Kidney (tissue), 14 donors: ENCODE measurements around the gene TAF11L9. TPM values are rescaled to one million over a fixed set of nuclear protein-coding genes. Genes with fewer than 3 reads are reported as not detected.
"Not testable (repeated sequence)": the region's sequence is repeated elsewhere in the genome, so short reads cannot be mapped to it uniquely, and the experiment has no call there.

Experiments used
- DNase-seq, 5 donors: peaks; one replicate each; pipeline ENCODE4 v3.0.0-alpha.2; 2013 to 2020
- FAIRE-seq: peaks from 2 replicates; lab custom pipeline; 2012; peaks lifted over from hg19 to GRCh38; lab: Jason Lieb, UNC
- H3K27ac ChIP-seq, 2 donors: one replicate each; pipeline ENCODE4 v1.7.0; 2013; ENCODE audit warnings: low read depth in 2 of 2, low read length in 2 of 2, inconsistent platforms in 1 of 2
- H3K27me3 ChIP-seq: one replicate; pipeline ENCODE4 v1.7.1; 2013; ENCODE audit warnings: low read length, inconsistent platforms; ENCODE audit not compliant: control insufficient read depth, insufficient read depth
- H3K36me3 ChIP-seq, 3 donors: one replicate each; pipeline versions ENCODE4 v1.7.0 to v1.7.1; 2013; ENCODE audit warnings: low read length in 3 of 3, control low read depth in 1 of 3, inconsistent platforms in 1 of 3; ENCODE audit not compliant: insufficient read depth in 3 of 3, control insufficient read depth in 2 of 3
- H3K4me1 ChIP-seq, 3 donors: one replicate each; pipeline versions ENCODE4 v1.7.0 to v1.7.1; 2013; ENCODE audit warnings: low read length in 3 of 3, inconsistent platforms in 1 of 3, low read depth in 1 of 3; ENCODE audit not compliant: control insufficient read depth in 2 of 3, insufficient read depth in 2 of 3
- H3K4me3 ChIP-seq, 3 donors: one replicate each; pipeline versions ENCODE4 v1.7.0 to v1.8.1; 2013; ENCODE audit warnings: low read length in 3 of 3, control low read depth in 1 of 3, inconsistent platforms in 1 of 3
- H3K9ac ChIP-seq, 3 donors: one replicate each; pipeline versions ENCODE4 v1.7.0 to v1.7.1; 2013; ENCODE audit warnings: low read length in 3 of 3, control low read depth in 1 of 3, inconsistent platforms in 1 of 3
- H3K9me3 ChIP-seq, 3 donors: one replicate each; pipeline versions ENCODE4 v1.7.0 to v1.7.1; 2013; ENCODE audit warnings: low read length in 3 of 3, control low read depth in 1 of 3, inconsistent platforms in 1 of 3; ENCODE audit not compliant: control insufficient read depth in 2 of 3, insufficient read depth in 1 of 3
- intact Hi-C: fragments of 100-400 bp; cut with DNase I; formaldehyde crosslinking; loops from one replicate; pipeline ENCODE4 v1.11.1; 2022
- polyA plus RNA-seq: library from polyadenylated mRNA; stranded (reverse); fragments of 350-450 nt; fragmentation: Illumina TruSeq; extraction: RNeasy Lipid Tissue Mini Kit (QIAGEN cat#74804); gene quantifications from one replicate; pipeline ENCODE4 v1.2.3, GENCODE V29; 2014; ENCODE audit warnings: low read depth, low replicate concordance; ENCODE audit not compliant: insufficient read depth
- total RNA-seq: library from RNA; stranded (reverse); fragmentation: NEBNext Ultra II Directional; extraction: Animal tissue kit (Norgen Biotek cat#: 25700); gene quantifications from one replicate; pipeline ENCODE4 v1.2.1, GENCODE V29; 2021
- TF ChIP-seq, protein P1 (sequence below): IDR thresholded peaks from 3 replicates; pipeline ENCODE4 v1.5.1; 2012; ENCODE audit warnings: mild to moderate bottlenecking, moderate library complexity, borderline replicate concordance; ENCODE audit not compliant: insufficient read depth; ENCODE audit errors: extremely low read depth
- donor health status: control.
- donor health status: control.
- donor health status: control.
- donor health status: control.
- donor health status: control.
- donor health status: DM: yes; HTN: yes; CAD: no.
- donor health status: Normal renal cell carcinoma (clear cell type).

TAF11L9 gene
- total and polyA plus RNA-seq, 2 donors from 2014 or later = not detected

DNA sequence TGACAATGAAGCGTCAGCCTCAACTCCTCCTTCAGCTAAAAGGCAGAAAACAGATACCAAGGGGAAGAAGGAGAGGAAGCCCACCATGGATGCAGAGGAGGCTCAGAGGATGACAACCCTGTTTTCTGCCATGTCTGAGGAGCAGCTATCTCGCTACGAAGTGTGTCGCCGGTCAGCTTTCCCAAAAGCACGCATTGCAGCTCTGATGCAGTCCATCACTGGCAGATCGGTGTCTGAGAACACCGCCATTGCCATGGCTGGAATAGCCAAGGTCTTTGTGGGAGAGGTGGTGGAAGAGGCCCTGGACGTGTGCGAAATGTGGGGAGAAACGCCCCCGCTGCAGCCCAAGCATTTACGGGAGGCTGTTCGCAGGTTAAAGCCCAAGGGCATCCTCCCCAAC lies 10.8 kb upstream of the TAF11L9 start:
- H3K36me3 ChIP-seq = no peaks in the 10 kb centered on the region
- H3K9me3 ChIP-seq = no peaks in the 10 kb centered on the region
- TF ChIP-seq, protein P1, sequence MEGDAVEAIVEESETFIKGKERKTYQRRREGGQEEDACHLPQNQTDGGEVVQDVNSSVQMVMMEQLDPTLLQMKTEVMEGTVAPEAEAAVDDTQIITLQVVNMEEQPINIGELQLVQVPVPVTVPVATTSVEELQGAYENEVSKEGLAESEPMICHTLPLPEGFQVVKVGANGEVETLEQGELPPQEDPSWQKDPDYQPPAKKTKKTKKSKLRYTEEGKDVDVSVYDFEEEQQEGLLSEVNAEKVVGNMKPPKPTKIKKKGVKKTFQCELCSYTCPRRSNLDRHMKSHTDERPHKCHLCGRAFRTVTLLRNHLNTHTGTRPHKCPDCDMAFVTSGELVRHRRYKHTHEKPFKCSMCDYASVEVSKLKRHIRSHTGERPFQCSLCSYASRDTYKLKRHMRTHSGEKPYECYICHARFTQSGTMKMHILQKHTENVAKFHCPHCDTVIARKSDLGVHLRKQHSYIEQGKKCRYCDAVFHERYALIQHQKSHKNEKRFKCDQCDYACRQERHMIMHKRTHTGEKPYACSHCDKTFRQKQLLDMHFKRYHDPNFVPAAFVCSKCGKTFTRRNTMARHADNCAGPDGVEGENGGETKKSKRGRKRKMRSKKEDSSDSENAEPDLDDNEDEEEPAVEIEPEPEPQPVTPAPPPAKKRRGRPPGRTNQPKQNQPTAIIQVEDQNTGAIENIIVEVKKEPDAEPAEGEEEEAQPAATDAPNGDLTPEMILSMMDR = no peak
- H3K9ac ChIP-seq = no peak overlapping the region
- no peak overlapping the region for H3K27ac ChIP-seq
- H3K4me3 ChIP-seq = no peak overlapping the region
- H3K27me3 ChIP-seq = no peaks in the 10 kb centered on the region
- intact Hi-C loops = no loop called here
- FAIRE-seq (no peak), DNase-seq (no peak)
- no peaks in the 10 kb centered on the region for H3K4me1 ChIP-seq

DNA sequence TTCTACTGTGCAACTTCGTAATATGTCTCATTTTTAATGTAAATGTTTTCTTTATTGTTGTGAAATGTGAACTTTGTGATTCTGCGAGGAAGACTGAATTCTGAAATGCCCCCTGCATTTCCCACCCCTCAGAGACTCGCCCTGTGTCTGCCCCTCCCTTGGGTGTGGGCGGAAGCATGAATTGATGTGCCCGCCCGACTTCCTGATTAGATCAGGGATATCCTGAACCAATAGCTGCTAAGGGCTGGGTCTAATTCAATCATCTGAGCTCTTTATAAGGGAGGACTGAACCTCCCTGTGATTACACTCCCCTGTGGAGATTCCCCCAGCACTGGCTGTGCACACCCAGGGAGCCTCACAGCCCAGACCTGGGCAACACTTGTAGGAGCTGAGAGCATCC lies 9.7 kb upstream of the TAF11L9 start, which contains the start of gene TAF11L11:
Gene TAF11L11, plus strand, starts transcription at position 304 of the 400 bp plus-strand sequence.
- H3K36me3 ChIP-seq, H3K4me3 ChIP-seq, intact Hi-C loops, H3K9me3 ChIP-seq, H3K9ac ChIP-seq, H3K4me1 ChIP-seq, H3K27me3 ChIP-seq, H3K27ac ChIP-seq, FAIRE-seq, DNase-seq: not testable (repeated sequence)

DNA sequence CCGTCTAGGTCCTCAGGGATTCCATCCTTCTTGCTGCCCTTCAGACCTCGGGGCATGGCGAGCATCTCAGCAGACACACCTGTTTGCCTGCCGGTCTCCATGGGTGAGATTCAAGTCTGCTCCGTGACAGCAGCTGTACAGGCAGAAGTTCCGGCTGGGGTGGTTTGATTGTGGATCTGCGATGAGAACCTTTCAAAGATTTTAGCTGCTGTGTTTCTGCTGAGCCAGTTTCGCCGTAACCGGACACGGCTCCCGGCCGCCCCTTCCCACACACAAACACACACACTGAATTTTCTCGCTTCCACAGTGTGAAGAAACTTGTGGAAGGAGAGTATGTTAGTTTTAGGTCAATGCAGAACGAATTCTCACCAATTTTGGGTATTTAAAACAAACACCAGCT lies 3.5 kb upstream of the TAF11L9 start, which contains the start of gene TAF11L10:
Gene TAF11L10, minus strand, starts transcription at position 101 of the 400 bp plus-strand sequence.
- intact Hi-C loops, H3K27ac ChIP-seq, H3K9ac ChIP-seq, H3K27me3 ChIP-seq, H3K9me3 ChIP-seq, H3K4me3 ChIP-seq, DNase-seq, FAIRE-seq, H3K4me1 ChIP-seq, H3K36me3 ChIP-seq: not testable (repeated sequence)

DNA sequence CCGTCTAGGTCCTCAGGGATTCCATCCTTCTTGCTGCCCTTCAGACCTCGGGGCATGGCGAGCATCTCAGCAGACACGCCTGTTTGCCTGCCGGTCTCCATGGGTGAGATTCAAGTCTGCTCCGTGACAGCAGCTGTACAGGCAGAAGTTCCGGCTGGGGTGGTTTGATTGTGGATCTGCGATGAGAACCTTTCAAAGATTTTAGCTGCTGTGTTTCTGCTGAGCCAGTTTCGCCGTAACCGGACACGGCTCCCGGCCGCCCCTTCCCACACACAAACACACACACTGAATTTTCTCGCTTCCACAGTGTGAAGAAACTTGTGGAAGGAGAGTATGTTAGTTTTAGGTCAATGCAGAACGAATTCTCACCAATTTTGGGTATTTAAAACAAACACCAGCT lies 3.3 kb downstream of the TAF11L9 start, which contains the start of gene TAF11L8:
Gene TAF11L8, minus strand, starts transcription at position 101 of the 400 bp plus-strand sequence.
- FAIRE-seq, H3K27me3 ChIP-seq, intact Hi-C loops: not testable (repeated sequence)

DNA sequence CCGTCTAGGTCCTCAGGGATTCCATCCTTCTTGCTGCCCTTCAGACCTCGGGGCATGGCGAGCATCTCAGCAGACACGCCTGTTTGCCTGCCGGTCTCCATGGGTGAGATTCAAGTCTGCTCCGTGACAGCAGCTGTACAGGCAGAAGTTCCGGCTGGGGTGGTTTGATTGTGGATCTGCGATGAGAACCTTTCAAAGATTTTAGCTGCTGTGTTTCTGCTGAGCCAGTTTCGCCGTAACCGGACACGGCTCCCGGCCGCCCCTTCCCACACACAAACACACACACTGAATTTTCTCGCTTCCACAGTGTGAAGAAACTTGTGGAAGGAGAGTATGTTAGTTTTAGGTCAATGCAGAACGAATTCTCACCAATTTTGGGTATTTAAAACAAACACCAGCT lies 8.5 kb downstream of the TAF11L9 start, which contains the start of gene TAF11L7:
Gene TAF11L7, minus strand, starts transcription at position 101 of the 400 bp plus-strand sequence.
- H3K9me3 ChIP-seq, H3K9ac ChIP-seq, FAIRE-seq, DNase-seq, H3K27me3 ChIP-seq, H3K4me3 ChIP-seq, H3K36me3 ChIP-seq, H3K4me1 ChIP-seq, intact Hi-C loops, H3K27ac ChIP-seq: not testable (repeated sequence)

More for the DNA sequence above, 3.3 kb downstream of the TAF11L9 start, which contains the start of gene TAF11L8:
- not testable (repeated sequence) for H3K9ac ChIP-seq, DNase-seq, H3K4me3 ChIP-seq, H3K27ac ChIP-seq, H3K4me1 ChIP-seq, H3K9me3 ChIP-seq, H3K36me3 ChIP-seq

Other genes starting within 250 kb of the TAF11L9 start
- not detected for gene TAF11L2, start 96.2 kb downstream of the TAF11L9 start, total RNA-seq
- not detected for gene TAF11L2, start 96.2 kb downstream of the TAF11L9 start, polyA plus RNA-seq
- gene TAF11L3, start 76.0 kb downstream of the TAF11L9 start, total RNA-seq = not detected
- not detected for gene TAF11L3, start 76.0 kb downstream of the TAF11L9 start, polyA plus RNA-seq
- gene TAF11L4, start 72.6 kb downstream of the TAF11L9 start, total RNA-seq = not detected
- gene TAF11L4, start 72.6 kb downstream of the TAF11L9 start, polyA plus RNA-seq = not detected
- not detected for gene TAF11L5, start 69.2 kb downstream of the TAF11L9 start, total RNA-seq
- gene TAF11L5, start 69.2 kb downstream of the TAF11L9 start, polyA plus RNA-seq = not detected
- not detected for gene TAF11L6, start 65.7 kb downstream of the TAF11L9 start, total RNA-seq
- gene TAF11L6, start 65.7 kb downstream of the TAF11L9 start, polyA plus RNA-seq = not detected
- gene TAF11L7, start 8.6 kb downstream of the TAF11L9 start, total RNA-seq = not detected
- not detected for gene TAF11L7, start 8.6 kb downstream of the TAF11L9 start, polyA plus RNA-seq
- gene TAF11L8, start 3.4 kb downstream of the TAF11L9 start, total RNA-seq = not detected
- gene TAF11L8, start 3.4 kb downstream of the TAF11L9 start, polyA plus RNA-seq = not detected
- gene TAF11L10, start 3.4 kb upstream of the TAF11L9 start, total RNA-seq = not detected
- not detected for gene TAF11L10, start 3.4 kb upstream of the TAF11L9 start, polyA plus RNA-seq
- gene TAF11L11, start 9.8 kb upstream of the TAF11L9 start, total RNA-seq = not detected
- not detected for gene TAF11L11, start 9.8 kb upstream of the TAF11L9 start, polyA plus RNA-seq
- not detected for gene TAF11L12, start 16.0 kb upstream of the TAF11L9 start, total RNA-seq
- gene TAF11L12, start 16.0 kb upstream of the TAF11L9 start, polyA plus RNA-seq = not detected
- gene TAF11L13, start 37.7 kb upstream of the TAF11L9 start, total RNA-seq = not detected
- gene TAF11L13, start 37.7 kb upstream of the TAF11L9 start, polyA plus RNA-seq = not detected
- gene TAF11L14, start 40.1 kb upstream of the TAF11L9 start, total RNA-seq = not detected
- gene TAF11L14, start 40.1 kb upstream of the TAF11L9 start, polyA plus RNA-seq = not detected